Measurements from ENCODE around the gene GPR35. TPM values are rescaled to one million over a fixed set of nuclear protein-coding genes. Genes with fewer than 3 reads are reported as not detected.

Gene GPR35, protein sequence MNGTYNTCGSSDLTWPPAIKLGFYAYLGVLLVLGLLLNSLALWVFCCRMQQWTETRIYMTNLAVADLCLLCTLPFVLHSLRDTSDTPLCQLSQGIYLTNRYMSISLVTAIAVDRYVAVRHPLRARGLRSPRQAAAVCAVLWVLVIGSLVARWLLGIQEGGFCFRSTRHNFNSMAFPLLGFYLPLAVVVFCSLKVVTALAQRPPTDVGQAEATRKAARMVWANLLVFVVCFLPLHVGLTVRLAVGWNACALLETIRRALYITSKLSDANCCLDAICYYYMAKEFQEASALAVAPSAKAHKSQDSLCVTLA
- polyA plus RNA-seq (0.04 to 0.17 TPM (median 0.09 TPM) in 3 replicates), polyA minus RNA-seq (0.23 TPM in 1 of 3 replicates, not detected in the others)
- not detected for polyA plus RNA-seq (2011; ENCODE audit: low read depth)
- polyA plus RNA-seq (2011; cell fraction: cytosol; rRNA removed), result 0.04 and 0.06 TPM in 2 replicates
- 0.34 and 0.63 TPM in 2 replicates for polyA plus RNA-seq (2011; cell fraction: nucleus; rRNA removed)
- polyA plus RNA-seq (2012; ENCODE audit: low replicate concordance), result 0.38 TPM in 1 of 2 replicates, not detected in the other
- polyA minus RNA-seq (2011; cell fraction: cytosol; rRNA and poly(A)+ RNA removed), result not detected
- 0.23 and 0.42 TPM in 2 replicates for polyA minus RNA-seq (2011; cell fraction: nucleus; rRNA and poly(A)+ RNA removed)

- Histone ChIP-seq H3K4me3 (ENCODE audit: control insufficient read depth in 2 of 3, extremely low read depth in 1 of 3, insufficient read depth in 2 of 3, low read depth in 1 of 3, low read length in 3 of 3) (no peak within 1 kb of the TSS), H3K79me2 (ENCODE audit: control insufficient read depth, insufficient read depth, low read length) (no peaks in the 10 kb centered on the region), H2AFZ (ENCODE audit: control insufficient read depth, low read length) (no peak within 1 kb of the TSS), H3K4me1 (ENCODE audit: control insufficient read depth, extremely low read depth, insufficient read depth, low read length) (no peaks in the 10 kb centered on the region), H3K36me3 (ENCODE audit: control insufficient read depth in 2 of 2, extremely low read depth in 1 of 2, insufficient read depth in 2 of 2, low read length in 2 of 2) (no peaks in the 10 kb centered on the region), H3K9ac (ENCODE audit: control insufficient read depth, extremely low read depth, insufficient read depth, low read length) (no peak within 1 kb of the TSS), H3K27ac (ENCODE audit: control insufficient read depth, insufficient read depth, low read length) (no peak within 1 kb of the TSS), H3K9me1 (ENCODE audit: control insufficient read depth, extremely low read depth, insufficient read depth, low read length) (no peaks in the 10 kb centered on the region), H3K4me2 (ENCODE audit: control insufficient read depth, extremely low read depth, insufficient read depth, low read depth, low read length) (no peak within 1 kb of the TSS), H4K20me1 (ENCODE audit: control insufficient read depth, extremely low read depth, insufficient read depth, low read length) (no peaks in the 10 kb centered on the region), H3K9me3 (ENCODE audit: control insufficient read depth, low read depth, low read length) (no peaks in the 10 kb centered on the region), H3K27me3 (ENCODE audit: control insufficient read depth, extremely low read depth, insufficient read depth, low read length) (no peaks in the 10 kb centered on the region)
- DNase-seq (ENCODE audit: low read depth, low spot score) (no peak), FAIRE-seq (no peak)
- TF ChIP-seq, protein P1, sequence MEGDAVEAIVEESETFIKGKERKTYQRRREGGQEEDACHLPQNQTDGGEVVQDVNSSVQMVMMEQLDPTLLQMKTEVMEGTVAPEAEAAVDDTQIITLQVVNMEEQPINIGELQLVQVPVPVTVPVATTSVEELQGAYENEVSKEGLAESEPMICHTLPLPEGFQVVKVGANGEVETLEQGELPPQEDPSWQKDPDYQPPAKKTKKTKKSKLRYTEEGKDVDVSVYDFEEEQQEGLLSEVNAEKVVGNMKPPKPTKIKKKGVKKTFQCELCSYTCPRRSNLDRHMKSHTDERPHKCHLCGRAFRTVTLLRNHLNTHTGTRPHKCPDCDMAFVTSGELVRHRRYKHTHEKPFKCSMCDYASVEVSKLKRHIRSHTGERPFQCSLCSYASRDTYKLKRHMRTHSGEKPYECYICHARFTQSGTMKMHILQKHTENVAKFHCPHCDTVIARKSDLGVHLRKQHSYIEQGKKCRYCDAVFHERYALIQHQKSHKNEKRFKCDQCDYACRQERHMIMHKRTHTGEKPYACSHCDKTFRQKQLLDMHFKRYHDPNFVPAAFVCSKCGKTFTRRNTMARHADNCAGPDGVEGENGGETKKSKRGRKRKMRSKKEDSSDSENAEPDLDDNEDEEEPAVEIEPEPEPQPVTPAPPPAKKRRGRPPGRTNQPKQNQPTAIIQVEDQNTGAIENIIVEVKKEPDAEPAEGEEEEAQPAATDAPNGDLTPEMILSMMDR (optimal IDR thresholded peaks at IDR 0.05 in 1 of 3, IDR thresholded peaks at IDR 0.05 in 1 of 3, conservative IDR thresholded peaks at IDR 0.05 in 1 of 3; ENCODE audit: extremely low read depth in 1 of 3, insufficient read depth in 2 of 3, low read length in 3 of 3), result no peak
- no peak for TF ChIP-seq EZH2 (IDR thresholded peaks at IDR 0.05; ENCODE audit: low read length)
- dilution Hi-C loops (cut with MboI; ENCODE audit: extremely low pct_ligation_motif_present, low sequenced_read_pairs), result no loop called here
Measured at GRCh38 chr2:240624950-240625621, at the start of gene GPR35. TSS of gene GPR35 (plus strand) at chr2:240625480. CDS start at chr2:240629953, 4,473 bp downstream.

DNA sequence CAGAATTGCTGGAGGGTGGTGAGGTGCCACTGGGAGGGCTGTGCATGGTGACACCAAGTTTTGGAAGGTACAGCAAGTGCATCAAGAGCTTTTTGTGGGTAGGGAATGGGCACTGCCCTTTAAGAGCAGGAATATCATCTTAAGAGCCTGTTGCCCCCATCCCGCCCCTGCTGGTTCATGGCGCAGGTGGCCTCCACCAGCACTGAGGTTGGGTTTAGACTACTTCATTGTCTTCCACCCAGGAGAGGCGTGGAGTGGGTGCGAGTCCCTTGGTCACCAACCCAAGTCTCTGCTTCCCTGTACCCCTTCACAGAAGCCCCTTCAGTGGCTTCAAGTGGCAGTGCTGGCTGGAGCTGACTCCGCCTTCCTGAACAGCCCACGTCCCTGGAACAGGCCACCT lies 49.2 kb upstream of the GPR35 start:
- H2AFZ ChIP-seq (ENCODE audit: control insufficient read depth, low read length), result no peak overlapping the region
- H3K79me2 ChIP-seq (ENCODE audit: control insufficient read depth, insufficient read depth, low read length), result peaks cover 2% of the 10 kb centered on the region
- no peak overlapping the region for H3K4me2 ChIP-seq (ENCODE audit: control insufficient read depth, extremely low read depth, insufficient read depth, low read depth, low read length)
- H3K9ac ChIP-seq (ENCODE audit: control insufficient read depth, extremely low read depth, insufficient read depth, low read length), result no peak overlapping the region
- DNase-seq (ENCODE audit: low read depth, low spot score) (no peak), FAIRE-seq (no peak)
- no peak overlapping the region for H3K4me3 ChIP-seq (ENCODE audit: control insufficient read depth in 2 of 3, extremely low read depth in 1 of 3, insufficient read depth in 2 of 3, low read depth in 1 of 3, low read length in 3 of 3)
- peaks cover 22% of the 10 kb centered on the region for H3K4me1 ChIP-seq (ENCODE audit: control insufficient read depth, extremely low read depth, insufficient read depth, low read length)
- H3K36me3 ChIP-seq (ENCODE audit: control insufficient read depth in 2 of 2, extremely low read depth in 1 of 2, insufficient read depth in 2 of 2, low read length in 2 of 2), result peaks cover 4 to 11% of the 10 kb centered on the region in 2 experiments
- H3K27me3 ChIP-seq (ENCODE audit: control insufficient read depth, extremely low read depth, insufficient read depth, low read length), result no peaks in the 10 kb centered on the region
- H3K9me1 ChIP-seq (ENCODE audit: control insufficient read depth, extremely low read depth, insufficient read depth, low read length), result peaks cover 5% of the 10 kb centered on the region
- dilution Hi-C loops (cut with MboI; ENCODE audit: extremely low pct_ligation_motif_present, low sequenced_read_pairs), result no loop called here
- no peak overlapping the region for H3K27ac ChIP-seq (ENCODE audit: control insufficient read depth, insufficient read depth, low read length)
- no peaks in the 10 kb centered on the region for H3K9me3 ChIP-seq (ENCODE audit: control insufficient read depth, low read depth, low read length)
- TF ChIP-seq, protein P1 (optimal IDR thresholded peaks at IDR 0.05 in 1 of 3, IDR thresholded peaks at IDR 0.05 in 1 of 3, conservative IDR thresholded peaks at IDR 0.05 in 1 of 3; ENCODE audit: extremely low read depth in 1 of 3, insufficient read depth in 2 of 3, low read length in 3 of 3), result no peak
- TF ChIP-seq EZH2 (IDR thresholded peaks at IDR 0.05; ENCODE audit: low read length), result no peak
- peaks cover 15% of the 10 kb centered on the region for H4K20me1 ChIP-seq (ENCODE audit: control insufficient read depth, extremely low read depth, insufficient read depth, low read length)
